Transverse colon (tissue), 4 donors: ENCODE results near the gene SEMA3A. TPM values are rescaled to one million over a fixed set of nuclear protein-coding genes. Genes with fewer than 3 reads are reported as not detected.

Source experiments
- DNase-seq: peaks from one replicate; pipeline ENCODE4 v3.0.0-alpha.2; 2019
- H3K27ac ChIP-seq, 4 donors: fragments of 200-600 bp; sonication (generic); 2 replicates each; pipeline ENCODE4 v1.5.1; 2016 to 2018; ENCODE audit warnings: inconsistent platforms in 4 of 4
- H3K27me3 ChIP-seq: fragments of 200-600 bp; sonication (generic); 2 replicates; pipeline ENCODE4 v1.5.1; 2017; ENCODE audit warnings: inconsistent platforms
- H3K36me3 ChIP-seq, 4 donors: fragments of 200-600 bp; sonication (generic); 2 replicates each; pipeline ENCODE4 v1.5.1; 2017 to 2019; ENCODE audit warnings: inconsistent platforms in 4 of 4
- H3K4me1 ChIP-seq, 4 donors: fragments of 200-600 bp; sonication (generic); 2 replicates each; pipeline ENCODE4 v1.5.1; 2017 to 2020; ENCODE audit warnings: inconsistent platforms in 4 of 4
- H3K4me3 ChIP-seq, 4 donors: fragments of 200-600 bp; sonication (generic); 1 replicate in 1 of 4; 2 replicates in 3 of 4; pipeline versions ENCODE4 v1.5.1 to v1.6.1; 2017 to 2019; ENCODE audit warnings: inconsistent platforms in 4 of 4
- H3K9me3 ChIP-seq, 2 donors: fragments of 200-600 bp; sonication (generic); 2 replicates each; pipeline ENCODE4 v1.5.1; 2017 to 2019; ENCODE audit warnings: inconsistent platforms in 2 of 2
- CTCF ChIP-seq, 5 experiments: fragments of 200-600 bp in 3 of 5; fragments of 450-650 bp in 2 of 5; sonication (generic) in 3 of 5; IDR thresholded peaks; 1 replicate in 2 of 5; 2 replicates in 3 of 5; pipeline ENCODE4 v1.5.1; 2016 to 2017; ENCODE audit warnings: antibody characterized with exemption in 5 of 5, inconsistent platforms in 3 of 5, mild to moderate bottlenecking in 2 of 5, moderate library complexity in 1 of 5
- EP300 ChIP-seq: sonication (generic); formaldehyde crosslinking; IDR thresholded peaks from one replicate; pipeline ENCODE4 v1.6.1; 2017; ENCODE audit warnings: antibody characterized with exemption, low read depth
- POLR2A ChIP-seq: fragments of 450-650 bp; IDR thresholded peaks from one replicate; pipeline ENCODE4 v1.6.1; 2016; ENCODE audit warnings: antibody characterized with exemption, mild to moderate bottlenecking, moderate library complexity
- POLR2AphosphoS5 ChIP-seq, 3 donors: sonication (generic); formaldehyde crosslinking; IDR thresholded peaks; one replicate each; pipeline ENCODE4 v1.6.1; 2016; ENCODE audit warnings: antibody characterized with exemption in 3 of 3
- WGBS, 2 donors: methylation state at CpG; one replicate each; pipeline ENCODE4 v1.1.5; 2018; ENCODE audit warnings: low coverage in 1 of 2; 5-methylcytosine and 5-hydroxymethylcytosine counted together
- in situ Hi-C, 4 donors: fragments of 200-750 bp; cut with MboI; loops; one replicate each; pipeline versions ENCODE4 v1.15.0 to v1.15.1; 2017; ENCODE audit warnings: low sequenced_read_pairs in 3 of 4, low pct_ligation_motif_present in 1 of 4, low pct_unique_long_range_greater_than_20kb in 1 of 4
- intact Hi-C: fragments of 100-400 bp; cut with DNase I; formaldehyde crosslinking; loops from one replicate; pipeline ENCODE4 v1.15.1; 2023; ENCODE audit warnings: low total_unique reads
- total RNA-seq, 4 donors: library from RNA; depleted of rRNA; stranded (reverse); fragments of >200 nt; gene quantifications; one replicate each; pipeline ENCODE4 v1.1.0, GENCODE V29; 2016

The SEMA3A gene
- total RNA-seq, 4 donors from 2014 or later = 1.00 to 8.3 (median 4.7) TPM

- WGBS, 2 donors = 27 to 45% methylated on average over 5 of the region's 5 CpGs
- Histone ChIP-seq H3K27ac (no peak overlapping the region), H3K9me3 (no peaks in the 10 kb centered on the region), H3K4me3 (no peak overlapping the region), H3K27me3 (no peaks in the 10 kb centered on the region), H3K4me1 (no peaks in the 10 kb centered on the region), H3K36me3 (no peaks in the 10 kb centered on the region)
- peak; percentile 59 to 82 (median 78) for TF ChIP-seq CTCF (IDR thresholded peaks at IDR 0.05)
- no peak for TF ChIP-seq POLR2AphosphoS5 (IDR thresholded peaks at IDR 0.05)
- no peak for TF ChIP-seq EP300
- TF ChIP-seq POLR2A = no peak
- in situ Hi-C loops = loop anchor here in 2 of 4 donors (10.0 kb wide), 1 partner anchor 1089 kb away; no protein-coding TSS in a partner anchor
- intact Hi-C loops = loop anchor here (2.0 kb wide), 1 partner anchor 1089 kb away; no protein-coding TSS in a partner anchor
- peak; percentile 47 for DNase-seq
Observed at GRCh38 chr7:83936056-83936708, 258.4 kb downstream of the SEMA3A start.

- in situ Hi-C loops (loop anchor here in 2 of 4 donors (10.0 kb wide), 1 partner anchor 1091 kb away; no protein-coding TSS in a partner anchor), intact Hi-C loops (no loop called here)
- Histone ChIP-seq H3K4me3 (no peak overlapping the region), H3K36me3 (no peaks in the 10 kb centered on the region), H3K27ac (no peak overlapping the region), H3K9me3 (no peaks in the 10 kb centered on the region), H3K27me3 (no peaks in the 10 kb centered on the region), H3K4me1 (no peaks in the 10 kb centered on the region)
- TF ChIP-seq CTCF (IDR thresholded peaks at IDR 0.05) (peak in 2 of 5 experiments; percentile 19 to 21), POLR2AphosphoS5 (IDR thresholded peaks at IDR 0.05) (no peak), EP300 (no peak)
- DNase-seq = no peak
- 73 to 77% methylated on average over 1 of the region's 1 CpG for WGBS, 2 donors
Observed at GRCh38 chr7:83934118-83934734, 260.4 kb downstream of the SEMA3A start.

- 67 to 80% methylated on average over 2 of the region's 2 CpGs for WGBS, 2 donors
- Histone ChIP-seq H3K9me3 (no peaks in the 10 kb centered on the region), H3K4me1 (no peaks in the 10 kb centered on the region), H3K36me3 (no peaks in the 10 kb centered on the region), H3K27me3 (no peaks in the 10 kb centered on the region), H3K27ac (no peak overlapping the region), H3K4me3 (no peak overlapping the region)
- intact Hi-C loops (no loop called here), in situ Hi-C loops (loop anchor here in 2 of 4 donors (10.0 kb wide), 1 partner anchor 1093 kb away; no protein-coding TSS in a partner anchor)
- TF ChIP-seq CTCF (IDR thresholded peaks at IDR 0.05) (no peak), POLR2A (no peak), EP300 (no peak), POLR2AphosphoS5 (IDR thresholded peaks at IDR 0.05) (no peak)
- no peak for DNase-seq
Observed at GRCh38 chr7:83931968-83932367, 262.6 kb downstream of the SEMA3A start.

- Histone ChIP-seq H3K36me3 (no peaks in the 10 kb centered on the region), H3K4me1 (no peaks in the 10 kb centered on the region), H3K4me3 (no peak overlapping the region), H3K27ac (no peak overlapping the region), H3K27me3 (no peaks in the 10 kb centered on the region), H3K9me3 (no peaks in the 10 kb centered on the region)
- TF ChIP-seq EP300 (no peak), POLR2AphosphoS5 (IDR thresholded peaks at IDR 0.05) (no peak), CTCF (IDR thresholded peaks at IDR 0.05) (no peak), POLR2A (no peak)
- no peak for DNase-seq
- WGBS, 2 donors = 88 to 100% methylated on average over 2 of the region's 2 CpGs
- in situ Hi-C loops = loop anchor here in 2 of 4 donors (10.0 kb wide), 1 partner anchor 1095 kb away; no protein-coding TSS in a partner anchor
- intact Hi-C loops = no loop called here
Observed at GRCh38 chr7:83930262-83930661, 264.3 kb downstream of the SEMA3A start.
